ENCODE data around the gene RPE65. TPM values are rescaled to one million over a fixed set of nuclear protein-coding genes. Genes with fewer than 3 reads are reported as not detected.

The RPE65 gene
- total RNA-seq, 1 donor from 2014 or later = not detected

- Histone ChIP-seq H3K36me3 (no peaks in the 10 kb centered on the region), H3F3A (ENCODE audit: low read depth) (no peaks in the 10 kb centered on the region)
Observed at GRCh38 chr1:68448365-68448764, 1.4 kb downstream of the RPE65 start.

GRCh38 chr1:68445709-68446108 is 4.0 kb downstream of the RPE65 start:
- Histone ChIP-seq H3K27ac (no peak overlapping the region), H3K4me2 (no peak overlapping the region), H3K4me3 (no peak overlapping the region), H3K79me2 (ENCODE audit: low read depth) (no peaks in the 10 kb centered on the region), H3F3A (ENCODE audit: low read depth) (no peaks in the 10 kb centered on the region), H3K4me1 (peaks cover 15% of the 10 kb centered on the region), H2AFZ (replicated peaks) (no peak overlapping the region), H4K20me1 (ENCODE audit: low read depth) (no peaks in the 10 kb centered on the region), H3K9ac (no peak overlapping the region), H3K36me3 (no peaks in the 10 kb centered on the region), H3K9me3 (ENCODE audit: low read depth) (no peaks in the 10 kb centered on the region), H3K27me3 (no peaks in the 10 kb centered on the region)
- H3K9me3 Mint-ChIP-seq = no peaks in the 10 kb centered on the region
- TF ChIP-seq EZH2phosphoT487 (IDR thresholded peaks at IDR 0.05) (no peak), EZH2 (IDR thresholded peaks at IDR 0.05) (no peak), CTCF (IDR thresholded peaks at IDR 0.05) (no peak)
- H3K27me3 Mint-ChIP-seq (ENCODE audit: insufficient read depth, low read depth) = no peaks in the 10 kb centered on the region
- no peak overlapping the region for H3K4me3 Mint-ChIP-seq
- H3K4me1 Mint-ChIP-seq = peaks cover 17% of the 10 kb centered on the region
- no peak overlapping the region for H3K27ac Mint-ChIP-seq
- DNase-seq (ENCODE audit: low spot score) = no peak
- H3K36me3 Mint-ChIP-seq = no peaks in the 10 kb centered on the region

More at GRCh38 chr1:68448365-68448764, 1.4 kb downstream of the RPE65 start:
- peaks cover 28% of the 10 kb centered on the region for H3K4me1 Mint-ChIP-seq
- H3K36me3 Mint-ChIP-seq = no peaks in the 10 kb centered on the region
- Histone ChIP-seq H2AFZ (replicated peaks) (no peak overlapping the region), H3K27ac (no peak overlapping the region), H3K9ac (no peak overlapping the region), H3K4me3 (no peak overlapping the region), H3K9me3 (ENCODE audit: low read depth) (no peaks in the 10 kb centered on the region), H4K20me1 (ENCODE audit: low read depth) (no peaks in the 10 kb centered on the region), H3K27me3 (no peaks in the 10 kb centered on the region), H3K4me2 (no peak overlapping the region), H3K79me2 (ENCODE audit: low read depth) (no peaks in the 10 kb centered on the region), H3K4me1 (peaks cover 15% of the 10 kb centered on the region)
- no peak overlapping the region for H3K27ac Mint-ChIP-seq
- no peaks in the 10 kb centered on the region for H3K27me3 Mint-ChIP-seq (ENCODE audit: insufficient read depth, low read depth)
- no peak overlapping the region for H3K4me3 Mint-ChIP-seq
- TF ChIP-seq CTCF (IDR thresholded peaks at IDR 0.05) (peak; percentile 26), EZH2 (IDR thresholded peaks at IDR 0.05) (no peak)
- H3K9me3 Mint-ChIP-seq = no peaks in the 10 kb centered on the region
- DNase-seq (ENCODE audit: low spot score) = no peak

GRCh38 chr1:68442822-68443556 is 6.8 kb downstream of the RPE65 start:
- H3K4me1 ChIP-seq = peaks cover 11% of the 10 kb centered on the region
- no peak overlapping the region for H2AFZ ChIP-seq (replicated peaks)
- no peaks in the 10 kb centered on the region for H3K9me3 ChIP-seq (ENCODE audit: low read depth)
- H3K36me3 ChIP-seq = no peaks in the 10 kb centered on the region
- no peak for TF ChIP-seq EZH2phosphoT487 (IDR thresholded peaks at IDR 0.05)
- peak; percentile 78 for TF ChIP-seq CTCF (IDR thresholded peaks at IDR 0.05)
- no peak overlapping the region for H3K4me2 ChIP-seq
- H3K27ac ChIP-seq = no peak overlapping the region
- no peaks in the 10 kb centered on the region for H3F3A ChIP-seq (ENCODE audit: low read depth)
- H3K9ac ChIP-seq = no peak overlapping the region
- Mint-ChIP-seq H3K27ac (peak overlapping the region; percentile 11), H3K4me1 (peaks cover 6% of the 10 kb centered on the region), H3K4me3 (no peak overlapping the region), H3K9me3 (no peaks in the 10 kb centered on the region), H3K36me3 (no peaks in the 10 kb centered on the region), H3K27me3 (ENCODE audit: insufficient read depth, low read depth) (no peaks in the 10 kb centered on the region)
- no peaks in the 10 kb centered on the region for H3K27me3 ChIP-seq
- H4K20me1 ChIP-seq (ENCODE audit: low read depth) = no peaks in the 10 kb centered on the region
- no peaks in the 10 kb centered on the region for H3K79me2 ChIP-seq (ENCODE audit: low read depth)
- H3K4me3 ChIP-seq = no peak overlapping the region
- peak; percentile 60 for DNase-seq (ENCODE audit: low spot score)

All from neural progenitor cell (in vitro differentiated cells).